Hypothalamus (tissue), 51 donors: Measurements from ENCODE around the gene GSE1.
"Not testable (repeated sequence)": the region's sequence is repeated elsewhere in the genome, so short reads cannot be mapped to it uniquely, and the experiment has no call there.

Source experiments
- DNase-seq, 51 donors: peaks; one replicate each; lab custom pipeline; 2025; lab: John Stamatoyannopoulos, UW

The GSE1 gene

DNA sequence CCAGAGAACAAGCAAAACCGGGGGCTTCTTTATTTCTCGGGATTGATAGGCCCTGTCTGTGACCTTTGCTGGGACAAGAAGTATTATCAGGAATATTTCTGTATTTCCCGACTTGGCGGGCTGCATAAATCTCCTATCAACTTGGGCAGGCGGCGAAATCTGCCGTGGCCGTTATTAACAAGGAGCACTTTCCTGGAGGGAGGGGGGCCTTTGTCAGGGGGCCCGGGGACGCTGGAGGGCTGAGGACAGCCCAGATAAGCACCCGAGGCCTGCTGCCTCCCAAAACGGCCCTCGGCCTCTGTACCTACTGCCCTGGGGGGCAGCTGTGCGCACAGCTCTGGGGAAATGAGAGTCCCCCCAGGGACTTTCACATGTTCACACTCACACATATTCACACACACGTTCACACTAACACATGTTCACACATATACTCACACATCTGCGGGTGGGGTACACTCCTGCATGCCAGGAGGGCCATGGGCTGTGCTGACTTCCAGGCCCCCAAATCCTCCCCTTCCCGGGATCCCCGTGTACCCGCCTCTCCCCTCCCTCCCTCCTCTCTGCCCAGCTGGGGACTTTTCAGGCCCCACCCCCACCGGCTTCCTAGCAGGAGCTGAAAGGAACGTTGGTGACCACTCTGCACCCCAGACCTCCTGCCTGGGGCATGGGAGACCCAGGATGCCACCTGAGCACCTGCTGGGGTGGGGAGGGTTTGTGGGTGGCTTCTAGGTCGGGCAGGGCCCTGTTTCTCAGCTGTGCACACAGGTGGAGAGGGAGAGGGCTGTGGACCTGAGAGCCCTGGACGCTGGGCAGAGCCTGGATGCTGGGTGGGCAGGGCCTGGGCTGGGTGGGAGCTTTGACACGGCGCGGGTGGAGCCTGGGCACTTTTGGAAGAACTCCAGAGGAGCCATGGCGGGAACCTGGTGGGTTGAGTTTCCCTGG, 24.3 kb upstream of the GSE1 start:
- no peak for DNase-seq

DNA sequence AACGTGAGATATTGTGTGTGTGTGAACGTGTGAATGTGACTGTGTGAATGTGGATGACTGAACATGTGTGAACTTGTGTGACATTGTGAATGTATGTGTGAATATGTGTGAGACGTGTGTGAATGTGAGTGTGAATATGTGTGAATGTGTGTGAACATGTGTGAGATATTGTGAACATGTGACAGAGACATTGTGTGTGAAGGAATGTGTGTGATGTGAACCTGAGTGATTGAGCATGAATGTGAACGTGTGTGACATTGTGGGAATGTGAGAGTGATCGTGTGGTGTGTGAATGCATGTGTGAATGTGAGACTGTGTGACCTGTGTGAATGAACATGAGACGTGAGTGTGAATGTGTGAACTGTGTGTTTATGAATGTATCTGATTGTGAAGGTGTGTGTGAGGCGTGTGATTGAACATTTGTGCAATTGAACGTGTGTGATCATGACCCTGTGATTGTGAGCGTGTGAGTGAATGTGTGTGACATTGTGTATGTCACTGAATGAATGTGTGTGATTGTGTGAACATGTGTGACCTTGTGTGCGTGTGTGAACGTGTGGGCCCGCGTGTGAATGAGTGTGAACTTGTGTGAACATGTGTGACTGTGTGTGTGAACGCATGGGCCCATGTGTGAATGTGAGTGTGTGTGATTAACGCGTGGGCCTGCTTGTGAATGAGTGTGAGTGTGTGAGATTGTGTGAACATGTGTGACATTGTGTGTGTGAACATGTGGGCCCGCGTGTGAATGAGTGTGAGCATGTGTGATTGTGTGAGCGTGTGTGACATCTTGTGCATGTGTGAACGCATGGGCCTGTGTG, 23.2 kb upstream of the GSE1 start:
- no peak for DNase-seq

DNA sequence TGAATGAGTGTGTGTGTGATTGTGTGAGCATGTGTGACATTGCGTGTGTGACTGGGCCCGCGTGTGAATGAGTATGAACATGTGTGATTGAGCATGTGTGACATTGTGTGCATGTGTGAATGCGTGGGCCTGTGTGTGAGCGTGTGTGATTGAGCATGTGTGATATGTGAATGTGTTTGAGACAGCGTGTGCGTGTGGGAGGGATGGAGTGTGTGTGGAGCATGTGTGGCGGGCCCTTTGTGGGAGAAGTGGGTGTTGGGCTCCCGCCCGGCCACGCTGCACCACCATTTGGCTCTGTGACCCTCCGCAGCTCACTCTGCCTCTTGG, 22.7 kb upstream of the GSE1 start:
- no peak for DNase-seq

DNA sequence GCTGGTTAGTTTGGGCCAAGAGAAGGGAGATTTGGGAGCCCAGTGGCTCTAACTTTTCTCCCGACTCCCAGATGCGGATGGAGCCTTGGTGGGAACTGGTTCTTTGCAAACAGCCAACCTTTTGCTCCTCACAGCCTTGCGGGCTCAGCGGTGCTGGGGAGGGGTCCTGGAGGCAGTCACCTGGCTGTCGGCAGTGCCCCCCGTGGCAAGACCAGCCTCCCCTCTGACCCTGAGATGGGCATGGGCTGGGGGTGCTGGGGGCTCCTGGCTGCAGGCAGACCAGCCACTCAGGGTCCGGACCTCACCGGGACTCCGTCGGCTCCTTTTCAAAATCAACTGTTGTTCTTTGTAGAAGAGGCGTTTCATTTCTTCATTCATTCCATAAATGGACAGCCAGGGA, 21.7 kb upstream of the GSE1 start:
- no peak for DNase-seq

DNA sequence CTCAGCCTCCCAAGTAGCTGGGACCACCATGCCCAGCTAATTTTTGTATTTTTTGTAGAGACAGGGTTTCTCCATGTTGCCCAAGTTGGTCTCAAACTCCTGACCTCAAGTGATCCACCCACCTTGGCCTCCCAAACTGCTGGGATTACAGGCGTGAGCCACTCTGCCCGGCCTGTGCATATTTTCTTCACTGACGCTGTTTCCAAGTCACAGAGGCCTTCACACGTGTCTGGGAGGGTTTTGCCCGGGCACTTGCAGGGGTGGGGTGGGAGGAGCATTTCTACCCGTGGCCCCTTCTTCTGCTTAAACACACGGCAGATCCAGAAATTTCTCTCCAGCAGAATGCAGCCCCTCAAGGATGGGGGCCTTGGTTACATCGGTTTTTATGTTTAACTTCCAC, 20.8 kb upstream of the GSE1 start:
- DNase-seq = not testable (repeated sequence)

DNA sequence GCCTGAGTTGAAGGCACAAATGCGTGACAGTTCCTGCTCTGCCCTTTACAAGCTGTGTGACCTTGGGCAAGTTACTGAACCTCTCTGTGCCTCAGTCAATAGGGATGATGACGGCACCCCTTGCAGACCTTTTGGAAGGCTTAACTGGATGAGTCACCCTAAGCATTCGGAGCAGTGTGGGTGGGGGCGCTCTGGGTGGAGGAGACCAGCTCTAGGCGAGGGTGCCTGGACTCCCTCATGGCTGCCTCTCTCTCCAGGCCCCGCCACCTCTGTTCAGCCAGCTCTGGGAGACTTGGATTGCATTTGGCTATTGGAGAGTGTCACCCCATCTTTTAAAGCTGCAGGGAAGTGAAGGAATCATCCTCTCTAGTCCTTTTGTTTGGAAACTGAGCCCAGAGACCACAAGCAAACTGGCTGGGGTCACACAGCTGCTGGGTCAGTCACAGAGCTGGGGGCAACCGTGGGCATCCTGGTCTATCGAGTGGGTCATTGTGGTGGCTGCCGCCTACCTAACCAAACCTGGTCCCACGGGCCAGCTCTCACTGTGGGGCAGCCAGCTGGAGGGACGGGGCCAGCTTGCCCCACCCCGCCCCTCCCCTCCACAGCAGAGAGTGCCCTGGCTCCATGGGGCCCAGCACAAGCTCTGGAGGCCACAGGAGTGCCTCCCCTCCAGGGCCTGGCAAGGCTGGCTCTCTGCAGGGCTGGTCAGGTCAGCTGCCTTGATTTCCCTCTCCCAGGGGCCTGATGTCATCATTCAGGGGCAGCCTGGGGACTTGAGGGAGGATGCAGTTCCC, 20.2 kb upstream of the GSE1 start:
- DNase-seq = no peak

DNA sequence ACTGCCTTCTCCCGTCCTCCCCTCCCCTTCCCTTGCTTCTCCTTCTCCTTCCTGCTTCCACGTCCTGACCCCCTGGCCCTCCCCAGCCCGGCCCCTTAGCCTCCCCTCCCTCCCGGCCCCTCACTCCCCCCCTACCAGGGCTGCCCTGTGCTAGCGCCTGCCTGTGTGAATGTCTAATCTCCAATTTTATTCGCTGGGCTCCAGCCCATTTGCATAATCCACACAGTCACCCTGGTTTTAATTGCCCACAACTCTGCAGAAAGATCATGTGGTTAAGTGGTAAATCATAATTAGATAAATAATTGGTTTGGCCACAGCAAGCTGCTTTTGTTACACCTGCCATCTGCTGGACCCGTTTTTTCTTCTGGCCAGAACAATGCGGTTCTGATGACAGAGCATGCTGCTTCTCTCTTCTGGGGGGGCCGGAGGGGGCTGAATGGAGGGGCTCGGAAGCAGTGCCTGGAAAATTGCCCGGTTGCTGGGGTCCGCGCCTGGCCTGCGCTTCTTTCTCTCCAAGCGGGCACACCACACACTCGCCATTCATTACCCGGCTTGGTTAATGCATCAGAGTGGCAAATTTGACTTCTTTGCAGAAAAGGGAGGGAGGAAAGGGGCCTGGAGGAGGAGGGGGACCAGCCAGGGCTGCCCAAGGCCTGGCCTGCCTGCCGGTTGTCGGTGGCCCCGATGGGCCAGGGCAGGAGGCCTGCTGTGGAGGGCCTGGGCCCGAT, 19.5 kb upstream of the GSE1 start:
- DNase-seq = peak in 7 of 51 donors; percentile 19 to 59 (median 30)

DNA sequence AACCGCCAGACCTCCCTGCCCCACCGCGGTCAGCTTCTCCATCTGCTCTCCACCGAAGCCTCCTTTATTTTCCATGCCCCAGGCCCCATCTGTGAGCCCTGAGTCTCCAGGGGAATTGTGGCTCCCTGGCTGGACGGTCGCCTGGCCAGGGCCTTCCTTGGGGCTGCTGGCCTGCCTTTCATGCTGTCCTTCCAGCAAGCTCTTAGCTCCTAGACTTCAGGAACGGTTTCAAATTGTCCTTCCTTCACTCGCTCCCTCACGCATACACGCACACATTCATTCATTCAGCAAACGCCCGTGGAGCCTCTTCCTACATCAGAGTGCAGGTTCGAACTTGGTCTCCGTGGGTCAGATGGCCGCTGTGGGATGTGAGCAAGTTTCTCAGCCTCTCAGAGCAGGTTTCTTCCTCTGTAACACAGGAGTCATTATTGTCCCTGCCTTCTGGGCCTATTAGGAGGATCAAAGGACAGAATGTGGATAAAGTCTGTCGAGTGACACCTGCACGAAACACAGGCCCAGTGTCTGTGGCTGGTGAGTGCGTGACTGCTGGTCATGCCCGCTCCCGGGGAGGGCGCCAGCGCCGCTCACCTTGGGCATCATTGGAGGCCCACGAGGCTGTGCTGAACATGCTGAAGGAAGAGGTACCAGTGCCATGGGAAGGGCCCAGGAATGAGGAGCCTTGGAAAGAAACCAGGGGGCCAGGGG, 18.7 kb upstream of the GSE1 start:
- DNase-seq = peak in 1 of 51 donors; percentile 11

DNA sequence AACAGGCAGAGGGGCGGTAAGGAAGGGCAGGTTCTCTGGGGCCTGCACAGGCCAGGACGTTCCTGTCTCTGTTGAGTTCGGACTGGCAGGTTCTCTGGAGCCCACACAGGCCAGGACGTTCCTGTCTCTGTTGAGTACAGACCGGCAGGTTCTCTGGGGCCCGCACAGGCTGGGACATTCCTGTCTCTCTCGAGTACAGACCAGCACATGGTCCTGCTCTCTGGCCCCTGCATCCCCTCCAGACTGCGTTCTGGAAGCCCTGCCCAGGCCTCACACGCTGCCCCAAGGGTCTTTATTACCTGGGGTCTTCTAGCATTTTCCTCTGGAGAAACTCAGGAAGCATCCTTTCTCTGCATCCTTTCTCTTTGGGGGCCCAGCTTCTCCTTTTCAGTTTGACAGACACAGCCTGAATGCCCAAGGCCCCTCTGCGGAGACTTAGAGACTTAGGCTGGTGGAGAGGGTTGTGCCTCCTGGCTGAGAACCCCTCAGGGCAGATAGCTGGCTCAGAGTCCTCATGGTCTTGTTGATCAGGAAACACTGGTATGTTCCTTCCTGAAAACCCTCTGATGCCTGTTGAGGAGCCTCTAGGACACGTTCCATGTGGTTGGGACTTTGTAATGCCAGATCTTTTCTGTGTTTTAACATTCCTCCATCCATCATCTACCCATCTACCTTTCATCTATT, 18.0 kb upstream of the GSE1 start:
- DNase-seq = no peak

DNA sequence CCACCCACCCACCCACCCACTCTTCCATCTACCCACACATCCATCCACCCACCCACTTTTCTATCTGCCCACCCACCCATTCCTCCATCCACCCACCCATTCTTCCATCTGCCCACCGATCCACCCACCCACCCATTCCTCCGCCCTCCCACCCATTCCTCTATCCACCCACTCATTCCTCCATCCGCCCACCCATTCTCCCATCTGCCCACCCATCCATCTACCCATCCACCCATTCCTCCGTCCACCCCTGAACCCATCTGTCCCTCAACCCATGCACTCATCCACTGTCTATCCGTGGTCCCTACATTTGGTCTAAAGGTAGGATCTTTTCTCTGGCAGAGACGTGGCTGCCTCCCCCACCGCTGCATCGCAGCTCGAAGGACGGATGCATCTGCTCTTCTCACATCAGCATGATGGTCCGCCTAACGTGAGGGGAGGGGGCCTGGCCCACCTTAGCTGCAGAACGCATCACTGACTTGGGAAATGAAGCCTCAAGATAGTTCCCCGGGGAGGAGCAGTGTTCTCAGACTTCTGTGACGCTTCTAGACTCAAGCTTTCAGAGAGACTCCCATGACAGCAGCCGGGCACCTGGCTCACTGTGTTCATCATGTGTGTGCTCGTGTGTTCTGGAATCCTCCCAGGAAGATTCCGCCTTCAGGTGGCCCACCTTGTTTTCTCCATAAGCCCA, 17.2 kb upstream of the GSE1 start:
- DNase-seq = no peak

DNA sequence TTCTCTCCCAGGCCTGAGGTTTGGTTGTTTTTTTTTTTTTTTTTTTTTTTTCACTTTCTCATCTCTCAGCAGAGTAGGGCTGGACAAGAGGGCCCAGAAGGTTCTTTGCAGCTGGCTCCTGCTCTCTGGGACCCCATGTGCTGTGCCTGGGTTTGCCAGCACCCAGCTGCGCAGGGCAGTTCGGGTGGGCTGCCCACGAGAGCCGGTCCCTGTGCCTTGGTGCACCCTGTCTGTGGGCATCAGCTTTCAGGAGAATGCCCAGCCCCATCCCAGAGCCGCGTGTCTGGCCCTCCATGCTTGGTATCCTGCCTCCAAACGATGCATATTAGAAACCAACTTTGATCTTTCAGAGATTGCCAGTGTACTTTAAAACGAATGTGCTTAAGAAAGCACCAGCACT, 15.0 kb upstream of the GSE1 start:
- no peak for DNase-seq

DNA sequence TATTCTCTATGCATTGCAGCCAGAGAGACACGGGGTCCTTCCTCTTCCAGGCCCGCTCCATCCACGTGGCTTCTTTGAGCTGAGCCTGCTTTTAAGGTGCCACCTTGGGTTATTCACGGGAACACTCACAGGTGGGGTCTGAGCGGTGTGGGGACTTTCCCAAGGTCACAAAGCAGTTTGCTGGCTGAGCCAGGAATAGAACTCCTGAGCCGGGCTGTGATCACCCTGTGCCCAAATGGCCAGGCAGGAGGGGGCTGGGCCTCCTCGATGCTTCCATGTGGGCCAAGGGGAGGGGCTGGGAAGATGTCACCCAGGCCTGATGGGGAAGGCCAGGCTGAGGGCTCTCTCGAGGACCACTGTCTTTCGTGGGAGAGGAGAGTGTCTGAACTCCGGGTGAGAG, 13.0 kb upstream of the GSE1 start:
- no peak for DNase-seq

DNA sequence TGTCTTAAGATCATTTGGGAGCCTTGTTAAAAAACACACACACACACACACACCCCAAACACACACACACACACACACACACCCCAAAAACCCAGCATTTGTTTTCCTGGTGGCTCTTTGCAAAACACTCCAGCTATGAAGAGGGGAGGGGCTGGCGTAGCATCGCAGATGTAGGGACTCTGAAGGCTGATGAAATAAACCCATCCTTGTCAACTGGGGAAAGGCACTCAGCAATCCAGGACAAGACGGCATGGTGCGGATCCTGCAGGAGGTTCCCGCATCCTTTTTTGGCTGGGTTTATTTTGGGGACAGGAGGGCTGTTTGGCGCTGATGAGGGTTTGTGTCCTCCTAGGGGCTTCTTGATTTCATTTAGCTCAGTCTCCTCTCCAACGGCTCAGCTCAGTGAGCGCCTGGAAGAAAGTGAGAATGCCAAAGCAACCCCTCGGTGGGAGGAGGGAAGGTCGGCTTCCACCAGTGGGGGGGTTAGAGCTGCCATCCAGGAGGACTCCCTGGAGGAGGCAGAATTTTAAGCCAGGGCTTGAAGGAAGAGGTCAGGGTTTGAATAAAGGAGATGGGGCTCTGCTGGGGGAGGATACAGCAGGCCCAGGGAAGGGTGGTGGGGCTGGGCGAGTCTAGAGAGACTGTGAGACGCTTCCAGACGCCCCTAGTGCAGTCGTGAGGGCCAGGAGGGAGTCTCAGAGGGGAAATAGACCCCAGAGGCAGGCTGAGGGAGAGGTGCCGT, 12.4 kb upstream of the GSE1 start:
- no peak for DNase-seq

DNA sequence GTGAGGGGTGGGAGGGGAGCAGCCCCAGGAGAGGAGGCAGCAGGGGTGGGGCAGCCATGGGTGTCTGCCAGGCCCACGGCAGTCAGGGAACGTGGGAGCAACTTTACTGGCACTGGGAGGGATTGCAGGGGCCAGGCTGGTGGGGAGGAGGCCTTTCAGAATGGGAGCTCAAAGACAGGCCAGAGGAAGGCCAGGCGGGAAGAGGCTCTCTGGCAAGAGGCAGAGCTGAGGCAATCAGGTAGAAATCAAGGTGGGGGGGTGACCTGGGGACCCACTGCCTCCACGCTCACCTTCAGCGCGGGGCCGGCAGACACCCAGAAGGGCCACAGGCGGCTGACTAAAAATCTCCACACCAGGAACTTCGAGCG, 11.9 kb upstream of the GSE1 start:
- DNase-seq = no peak

DNA sequence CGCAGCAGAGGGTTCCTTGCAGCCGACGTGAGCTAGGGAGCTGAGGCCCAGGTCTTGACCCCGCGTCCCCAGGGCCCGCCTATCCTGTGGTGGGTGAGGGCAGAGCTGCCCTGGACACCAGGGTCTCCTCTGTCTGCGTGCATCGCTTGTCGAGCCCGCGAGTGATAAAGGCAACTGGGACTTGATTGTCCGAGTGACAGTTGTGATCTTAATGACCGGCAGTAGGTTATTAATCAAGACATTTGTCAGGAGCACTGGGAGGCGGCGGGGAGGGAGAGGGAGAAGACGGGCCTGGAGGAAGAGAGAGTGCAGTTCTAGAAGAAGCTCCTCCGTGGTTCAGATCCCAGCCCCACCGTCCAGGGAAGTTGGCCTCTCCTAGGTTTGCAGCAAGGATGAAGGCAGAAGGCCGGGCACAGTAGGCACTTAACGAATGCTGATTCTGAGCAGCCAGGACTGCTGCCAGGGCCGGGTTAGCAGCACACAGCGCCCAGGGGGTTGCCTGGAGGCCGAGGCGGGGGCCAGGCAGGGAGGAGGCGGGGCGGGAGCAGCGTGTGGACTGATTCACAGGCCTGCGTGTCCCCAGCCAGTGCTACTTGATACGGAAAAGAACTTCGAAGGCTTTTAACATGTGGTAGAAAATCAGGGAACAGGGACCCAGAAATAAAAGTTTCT, 11.3 kb upstream of the GSE1 start:
- DNase-seq = peak in 22 of 51 donors; percentile 4 to 42 (median 26)

DNA sequence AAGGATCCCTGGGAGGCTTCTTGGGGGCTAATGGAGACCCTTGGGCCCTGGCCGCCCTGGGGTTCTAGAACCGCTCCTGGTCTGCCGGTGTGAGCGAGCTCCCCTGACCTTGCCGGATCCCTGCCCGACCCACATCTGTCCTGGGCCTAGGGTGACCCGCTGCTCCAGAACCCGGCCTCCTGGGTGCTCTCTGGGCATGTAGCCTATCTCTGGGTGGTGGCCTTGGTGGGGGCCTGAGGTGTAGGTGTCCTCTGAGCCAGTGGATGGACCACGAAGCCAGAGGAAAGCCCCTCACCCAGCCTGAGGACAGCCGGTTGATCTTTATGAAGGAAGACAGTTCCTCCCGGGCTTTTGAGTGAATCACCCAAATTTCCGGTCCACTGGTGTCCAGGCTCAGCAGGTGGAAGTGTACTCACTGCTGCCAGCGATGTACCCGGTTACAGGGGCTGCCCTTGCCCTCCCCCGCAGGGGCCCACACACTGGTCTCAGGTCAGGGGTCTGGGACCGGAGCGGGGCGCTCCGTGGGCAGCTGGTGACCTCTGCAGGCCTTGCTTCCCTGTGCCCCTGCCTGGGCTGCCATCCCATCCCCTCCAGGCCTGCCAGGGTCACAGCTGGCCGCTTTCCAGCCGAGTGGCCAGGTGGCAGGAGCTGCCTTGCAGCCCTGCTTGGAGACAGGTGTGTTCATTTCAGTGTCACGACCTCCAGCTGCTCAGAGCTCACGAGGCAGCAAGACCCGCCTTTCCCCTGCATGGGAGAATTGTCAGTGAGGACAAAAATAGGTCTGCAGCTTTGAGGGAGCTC, 10.5 kb upstream of the GSE1 start:
- no peak for DNase-seq
